Activated CD4-positive, alpha-beta T cell treated with anti-CD3 and anti-CD28 coated beads for 4 hours (primary cell): ENCODE results near the gene CADM2.
"Not testable (repeated sequence)": the region's sequence is repeated elsewhere in the genome, so short reads cannot be mapped to it uniquely, and the experiment has no call there.

Source experiments
- DNase-seq, 2 donors: peaks; one replicate each; pipeline ENCODE4 v3.0.0-alpha.2; 2020

The CADM2 gene

DNA sequence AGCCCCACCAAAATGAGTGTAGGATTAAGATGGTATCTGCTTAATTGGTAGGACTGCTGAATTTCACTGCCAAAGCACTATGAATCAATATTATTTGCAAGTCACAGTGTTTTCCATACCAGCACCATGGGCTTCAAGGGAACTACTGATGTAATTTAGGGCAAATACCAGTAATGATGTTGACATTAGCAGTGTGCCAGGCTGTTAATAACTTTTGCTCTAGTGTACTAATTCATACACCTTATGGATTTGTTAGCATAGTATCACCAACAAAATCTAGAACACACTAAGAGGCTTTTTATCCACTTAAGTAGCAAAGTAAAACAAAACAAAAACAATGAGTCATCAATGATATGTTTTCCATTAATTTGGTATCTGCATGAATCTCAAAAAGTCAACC, 888.2 kb downstream of the CADM2 start:
- no peak for DNase-seq

GRCh38 chr3:85851071-85851470, 892.3 kb downstream of the CADM2 start:
- no peak for DNase-seq

- no peak for DNase-seq
These were observed 895.0 kb downstream of the CADM2 start for GRCh38 chr3:85853805-85854204.

DNA sequence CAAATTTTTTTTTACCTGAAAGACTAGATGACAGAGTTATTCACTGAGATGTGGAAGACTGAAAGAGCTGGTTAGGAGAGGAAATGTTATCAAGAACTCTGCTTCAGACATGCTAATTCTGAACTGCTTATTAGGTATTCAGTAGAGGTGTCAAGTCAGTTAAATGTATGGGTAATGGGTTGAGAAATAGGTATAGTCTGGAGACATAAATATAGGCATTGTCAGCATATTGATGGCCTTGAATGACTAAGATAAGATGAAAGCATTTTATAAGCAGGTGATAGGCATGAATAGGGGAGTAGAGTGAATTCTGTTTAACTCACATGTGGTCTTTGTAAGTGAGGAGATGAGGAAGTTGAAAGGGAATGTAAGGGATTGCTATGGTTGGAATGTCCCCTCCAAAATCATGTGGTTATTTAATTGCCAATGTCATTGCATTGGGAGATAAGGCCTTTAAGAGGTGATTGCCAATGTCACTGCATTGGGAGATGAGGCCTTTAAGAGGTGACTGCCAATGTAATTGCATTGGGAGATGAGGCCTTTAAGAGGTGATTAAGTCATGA, 904.2 kb downstream of the CADM2 start:
- no peak for DNase-seq

DNA sequence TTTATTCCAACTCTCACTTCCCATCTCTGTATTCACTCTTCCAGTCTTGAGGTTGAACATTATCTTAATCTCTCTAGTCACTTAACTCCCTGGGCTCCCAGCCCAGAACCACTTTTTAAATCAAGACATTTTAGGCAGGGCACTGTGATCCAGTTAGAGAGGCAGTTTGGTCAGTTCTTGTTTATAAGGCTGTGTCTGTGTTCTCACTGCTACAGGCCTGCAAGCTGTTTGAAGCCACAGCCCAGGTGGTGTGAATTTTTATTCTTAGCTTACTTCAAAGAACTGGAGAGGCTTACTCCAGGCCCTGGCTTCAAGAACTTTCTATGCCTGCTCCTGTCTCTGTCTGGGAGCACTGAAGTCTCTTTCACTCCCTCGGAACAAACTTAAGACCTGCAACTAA, 906.1 kb downstream of the CADM2 start:
- no peak for DNase-seq

- no peak for DNase-seq
These were observed 908.3 kb downstream of the CADM2 start for GRCh38 chr3:85867072-85867471.

- DNase-seq = no peak
These were observed 916.8 kb downstream of the CADM2 start for GRCh38 chr3:85875589-85875988.

- no peak for DNase-seq
These were observed 918.8 kb downstream of the CADM2 start for GRCh38 chr3:85877631-85878030.

GRCh38 chr3:85881833-85882393, 923.1 kb downstream of the CADM2 start:
- no peak for DNase-seq

DNA sequence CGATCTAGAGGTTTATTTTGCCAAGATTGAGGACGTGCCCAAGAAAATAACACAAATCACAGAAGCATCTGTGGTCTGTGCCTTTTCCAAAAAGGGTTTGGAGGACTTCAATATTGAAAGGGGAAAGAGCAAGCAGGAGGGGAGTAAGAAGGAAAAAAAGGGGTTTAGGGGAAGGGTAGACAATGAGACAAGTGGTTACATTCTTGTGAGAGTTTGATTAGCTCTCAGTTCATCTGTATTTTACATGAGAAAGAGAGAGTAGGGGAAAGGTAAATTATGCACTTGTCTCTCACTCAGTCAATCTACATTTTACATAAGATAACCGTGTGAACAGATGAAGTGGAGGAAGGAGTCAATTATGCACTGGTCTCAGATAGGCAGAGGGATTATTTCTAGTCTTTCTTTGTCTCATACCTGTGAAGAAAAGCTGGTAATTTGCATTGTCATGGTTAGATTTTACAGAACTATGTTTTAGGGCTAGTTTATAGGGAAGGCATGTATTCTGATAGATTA, 931.3 kb downstream of the CADM2 start:
- DNase-seq = no peak

DNA sequence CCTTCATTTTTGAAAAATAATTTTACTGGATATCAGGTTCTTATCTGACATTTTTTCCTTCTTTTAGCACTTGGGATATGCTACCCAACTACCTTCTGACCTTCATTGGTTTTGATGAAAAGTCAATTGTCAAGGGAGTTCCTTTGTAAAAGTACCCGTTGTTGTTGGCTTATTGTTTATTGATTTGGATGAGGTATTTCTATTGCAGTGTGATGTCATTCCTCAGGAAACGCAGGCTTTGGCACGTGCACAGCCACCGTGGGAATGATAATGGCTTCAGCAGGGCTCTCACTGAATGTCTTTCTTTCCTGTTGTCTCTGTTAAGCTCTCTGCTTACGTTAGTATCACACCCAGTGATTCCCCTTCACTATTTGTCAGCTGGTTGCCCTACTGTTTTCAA, 944.6 kb downstream of the CADM2 start:
- no peak for DNase-seq

- DNase-seq = no peak
These were observed 954.2 kb downstream of the CADM2 start for GRCh38 chr3:85912980-85913379.

DNA sequence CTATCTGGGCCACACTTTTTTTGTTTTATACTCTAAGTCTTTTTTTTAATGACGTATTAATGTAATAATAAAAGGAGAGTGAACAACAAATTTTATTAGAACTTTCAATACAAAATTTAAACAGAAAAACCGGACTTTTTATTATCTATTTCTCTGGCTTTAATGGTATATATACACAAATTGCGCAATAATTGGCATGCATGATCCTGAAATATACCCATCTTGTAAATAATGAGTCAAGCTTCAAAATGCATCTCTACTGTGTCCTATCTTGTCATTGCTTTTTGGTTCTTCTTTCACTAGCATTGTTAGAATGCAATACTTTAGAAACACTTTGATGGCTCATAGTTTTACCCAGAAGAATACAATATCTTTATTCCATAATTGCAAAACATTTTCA, 963.6 kb downstream of the CADM2 start:
- DNase-seq = no peak

DNA sequence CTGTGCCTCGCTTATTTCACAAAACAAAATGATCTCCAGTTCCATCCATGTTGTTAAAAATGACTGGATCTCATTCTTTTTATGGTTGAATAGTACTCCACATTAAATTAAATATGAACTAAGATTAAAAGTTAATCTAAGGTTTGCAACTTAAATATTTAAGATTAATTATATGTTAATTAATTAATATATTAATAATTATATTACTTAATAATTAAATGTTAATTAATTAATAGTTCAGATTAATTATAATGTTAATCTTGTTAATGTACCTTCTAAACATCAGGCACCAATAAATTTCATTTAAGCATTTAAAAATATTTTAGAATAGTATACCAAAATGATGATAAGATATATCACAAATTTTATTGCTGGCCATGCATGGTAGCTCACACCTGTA, 971.9 kb downstream of the CADM2 start:
- DNase-seq = no peak

DNA sequence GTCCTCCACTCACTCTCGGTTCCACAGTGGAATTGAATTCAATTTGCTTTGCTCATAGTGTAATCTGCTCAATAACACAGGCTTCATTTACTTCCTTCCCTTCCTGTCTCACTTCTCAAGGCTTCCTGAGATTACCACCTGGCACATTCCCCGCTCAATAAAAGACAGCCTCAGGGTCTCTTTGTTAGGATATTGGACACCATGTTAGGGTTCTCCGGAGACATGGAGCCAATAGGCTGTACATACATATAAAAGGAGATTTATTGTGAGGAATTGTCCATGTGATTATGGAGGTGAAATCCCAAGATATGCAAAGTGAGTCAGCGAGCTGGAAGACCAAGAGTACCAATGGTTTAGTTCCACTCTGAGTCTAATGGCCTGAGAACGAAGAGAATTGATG, 974.5 kb downstream of the CADM2 start:
- no peak for DNase-seq

DNA sequence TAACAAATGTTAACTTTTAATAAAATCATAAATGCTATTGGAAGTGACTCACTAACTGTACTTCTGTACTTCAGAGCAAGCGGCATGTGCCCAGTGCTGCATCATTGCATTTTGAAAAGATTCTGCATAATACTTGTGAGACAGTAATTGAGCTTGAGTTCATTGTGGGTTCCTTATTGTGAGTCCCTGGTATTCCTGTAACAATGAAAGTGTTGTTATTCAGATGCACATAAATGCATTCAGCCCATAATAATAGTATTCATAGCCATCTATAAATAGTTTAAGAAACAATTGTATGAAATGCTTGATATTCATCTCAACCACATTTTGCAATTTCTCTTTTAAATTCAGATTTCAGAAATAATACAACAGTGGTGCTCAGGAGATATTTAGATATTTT, 976.4 kb downstream of the CADM2 start:
- DNase-seq = no peak

DNA sequence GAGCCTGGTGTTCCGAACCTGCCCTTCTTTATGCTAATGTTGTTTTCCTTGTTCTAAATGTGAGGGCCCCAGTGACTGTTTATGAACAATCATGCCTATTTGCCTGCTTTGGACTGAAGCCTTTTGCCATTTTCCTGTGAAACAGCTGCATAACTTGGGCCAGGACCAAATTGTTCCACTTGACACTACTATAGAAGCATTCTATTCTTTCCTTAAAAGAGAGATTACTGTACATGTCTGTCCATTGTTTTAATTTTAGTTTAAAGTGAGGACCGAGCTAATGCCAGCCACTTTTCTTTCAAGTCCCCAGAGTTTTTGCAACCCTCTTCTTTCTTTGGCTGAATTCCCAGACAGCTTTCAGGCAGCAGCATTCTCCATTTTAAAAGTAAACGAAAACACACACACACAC, 980.3 kb downstream of the CADM2 start:
- no peak for DNase-seq

DNA sequence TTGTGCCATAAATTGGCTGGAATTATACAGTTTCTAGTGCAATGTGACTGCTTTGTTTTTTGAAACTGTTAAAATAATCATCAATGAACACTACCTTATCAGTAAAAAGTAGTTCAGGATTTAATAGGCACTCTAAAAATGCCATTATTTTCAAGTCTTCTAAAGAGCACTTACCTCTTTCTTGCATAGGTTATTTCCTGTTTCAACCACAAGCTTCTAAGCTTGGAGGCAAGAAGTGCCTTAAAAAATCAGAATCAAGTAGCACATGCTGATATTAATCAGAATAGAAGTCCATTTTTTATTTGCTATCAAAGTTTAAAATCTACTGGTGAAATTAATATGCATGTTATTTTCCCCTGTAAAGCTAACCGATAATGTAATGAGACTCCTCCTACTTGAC, 991.6 kb downstream of the CADM2 start:
- DNase-seq = no peak

GRCh38 chr3:85960793-85961192, 1002.0 kb downstream of the CADM2 start:
- no peak for DNase-seq

- no peak for DNase-seq
These were observed 1019.0 kb downstream of the CADM2 start for GRCh38 chr3:85977615-85978338.

DNA sequence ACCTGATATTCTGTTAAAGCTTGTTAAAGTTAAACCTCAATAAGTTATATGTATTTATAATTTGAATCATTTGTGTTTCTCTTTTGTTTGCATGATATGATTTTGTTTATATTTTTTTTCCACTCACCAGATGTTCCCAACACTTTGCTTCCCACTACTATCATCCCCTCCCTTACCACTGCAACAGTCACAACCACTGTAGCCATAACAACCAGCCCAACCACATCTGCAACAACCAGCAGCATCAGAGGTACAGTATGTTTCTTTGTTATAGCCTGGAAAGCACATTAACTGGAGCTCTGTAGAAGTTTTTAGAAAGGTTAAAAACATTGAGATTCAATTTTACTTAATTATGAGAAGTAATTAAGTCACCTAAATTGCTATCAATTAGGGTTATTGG, 1020.2 kb downstream of the CADM2 start:
- no peak for DNase-seq

- DNase-seq = not testable (repeated sequence)
These were observed 1030.8 kb downstream of the CADM2 start for GRCh38 chr3:85989581-85989980.

DNA sequence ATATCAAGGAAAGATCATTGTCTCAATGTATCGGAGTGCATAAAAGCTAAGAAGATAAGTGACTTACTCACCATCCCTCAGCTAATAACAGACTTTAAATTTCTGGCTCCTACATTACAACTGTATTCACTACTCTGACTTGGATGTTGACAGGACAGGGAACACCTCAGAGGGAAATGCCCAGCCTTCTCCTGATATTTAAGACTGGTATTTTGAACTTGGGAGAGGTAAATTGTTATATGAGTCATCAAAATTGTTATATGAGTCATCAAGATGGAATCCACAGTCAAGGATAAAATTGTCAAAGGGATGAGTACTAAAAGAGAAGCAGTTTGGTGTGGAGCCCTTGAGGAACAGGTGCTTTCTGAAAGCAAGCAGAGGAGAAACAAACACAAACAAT, 1070.8 kb downstream of the CADM2 start:
- DNase-seq = no peak

- DNase-seq = no peak
These were observed 1079.1 kb downstream of the CADM2 start for GRCh38 chr3:86037916-86038315.
